ENCODE results near the gene MLLT10.
A peak's percentile ranks its signal among the peaks of the same experiment; 100 is the strongest.
"Not testable (repeated sequence)": the region's sequence is repeated elsewhere in the genome, so short reads cannot be mapped to it uniquely, and the experiment has no call there.

The MLLT10 gene

GRCh38 chr10:21707498-21707897 is 173.5 kb downstream of the MLLT10 start:
- DNase-seq: no peak

- no peak for DNase-seq
These were observed 178.9 kb downstream of the MLLT10 start for GRCh38 chr10:21712975-21713374.

GRCh38 chr10:21715531-21716195 is 181.6 kb downstream of the MLLT10 start:
- no peak for DNase-seq

- DNase-seq: not testable (repeated sequence)
These were observed 183.5 kb downstream of the MLLT10 start for GRCh38 chr10:21717437-21718054.

- no peak for DNase-seq
These were observed 185.5 kb downstream of the MLLT10 start for GRCh38 chr10:21719502-21719901.

GRCh38 chr10:21720090-21720489 is 186.1 kb downstream of the MLLT10 start:
- no peak for DNase-seq

- no peak for DNase-seq
These were observed 187.1 kb downstream of the MLLT10 start for GRCh38 chr10:21721000-21721665.

- DNase-seq: no peak
These were observed 188.2 kb downstream of the MLLT10 start for GRCh38 chr10:21722209-21722608.

GRCh38 chr10:21724020-21724589 is 190.1 kb downstream of the MLLT10 start:
- no peak for DNase-seq

GRCh38 chr10:21724687-21725367 is 190.8 kb downstream of the MLLT10 start:
- peak; percentile 15 for DNase-seq

- no peak for DNase-seq
These were observed 192.7 kb downstream of the MLLT10 start for GRCh38 chr10:21726601-21727225.

- no peak for DNase-seq
These were observed 193.6 kb downstream of the MLLT10 start for GRCh38 chr10:21727452-21728168.

GRCh38 chr10:21728618-21729017 is 194.6 kb downstream of the MLLT10 start:
- no peak for DNase-seq

GRCh38 chr10:21732067-21732772 is 198.2 kb downstream of the MLLT10 start:
- DNase-seq: no peak

- DNase-seq: no peak
These were observed 199.7 kb downstream of the MLLT10 start for GRCh38 chr10:21733710-21734109.

- DNase-seq: no peak
These were observed 203.1 kb downstream of the MLLT10 start for GRCh38 chr10:21737106-21737505.

- DNase-seq: no peak
These were observed 207.0 kb downstream of the MLLT10 start for GRCh38 chr10:21740989-21741388.

- no peak for DNase-seq
These were observed 208.8 kb downstream of the MLLT10 start for GRCh38 chr10:21742740-21743412.

GRCh38 chr10:21744223-21744622 is 210.2 kb downstream of the MLLT10 start:
- no peak for DNase-seq

- no peak for DNase-seq
These were observed 212.1 kb downstream of the MLLT10 start for GRCh38 chr10:21746118-21746517.

- no peak for DNase-seq
These were observed 213.8 kb downstream of the MLLT10 start for GRCh38 chr10:21747809-21748208.

All from T-helper 9 cell (primary cell).